ENCODE results near the gene SLC25A48. TPM values are rescaled to one million over a fixed set of nuclear protein-coding genes. Genes with fewer than 3 reads are reported as not detected.

SLC25A48 gene
- total RNA-seq, 1 donor from 2014 or later, result not detected

- Mint-ChIP-seq H3K4me1 (ENCODE audit: unreplicated experiment) (no peaks in the 10 kb centered on the region), H3K9me3 (ENCODE audit: unreplicated experiment) (no peaks in the 10 kb centered on the region), H3K36me3 (ENCODE audit: low read depth, unreplicated experiment) (no peaks in the 10 kb centered on the region), H3K4me3 (ENCODE audit: unreplicated experiment) (no peak overlapping the region), H3K27ac (ENCODE audit: unreplicated experiment) (no peak overlapping the region), H3K27me3 (ENCODE audit: unreplicated experiment) (peaks cover 12% of the 10 kb centered on the region)
- no peak for TF ChIP-seq CTCF (IDR thresholded peaks at IDR 0.05; ENCODE audit: unreplicated experiment)
- no peak for DNase-seq (ENCODE audit: low spot score)
Measured at GRCh38 chr5:135826221-135826525, 8.3 kb upstream of the SLC25A48 start.

- H3K27me3 Mint-ChIP-seq (ENCODE audit: unreplicated experiment), result peaks cover 18% of the 10 kb centered on the region
Measured at GRCh38 chr5:135826994-135827671, 7.3 kb upstream of the SLC25A48 start.

GRCh38 chr5:135827965-135828781 lies 6.3 kb upstream of the SLC25A48 start:
- Mint-ChIP-seq H3K27ac (ENCODE audit: unreplicated experiment) (no peak overlapping the region), H3K27me3 (ENCODE audit: unreplicated experiment) (peaks cover 19% of the 10 kb centered on the region), H3K36me3 (ENCODE audit: low read depth, unreplicated experiment) (no peaks in the 10 kb centered on the region), H3K9me3 (ENCODE audit: unreplicated experiment) (no peaks in the 10 kb centered on the region), H3K4me1 (ENCODE audit: unreplicated experiment) (no peaks in the 10 kb centered on the region), H3K4me3 (ENCODE audit: unreplicated experiment) (no peak overlapping the region)
- TF ChIP-seq CTCF (IDR thresholded peaks at IDR 0.05; ENCODE audit: unreplicated experiment), result no peak
- DNase-seq (ENCODE audit: low spot score), result no peak

More at GRCh38 chr5:135826994-135827671, 7.3 kb upstream of the SLC25A48 start:
- DNase-seq (ENCODE audit: low spot score), result no peak
- H3K4me1 Mint-ChIP-seq (ENCODE audit: unreplicated experiment), result no peaks in the 10 kb centered on the region
- H3K9me3 Mint-ChIP-seq (ENCODE audit: unreplicated experiment), result no peaks in the 10 kb centered on the region
- H3K36me3 Mint-ChIP-seq (ENCODE audit: low read depth, unreplicated experiment), result no peaks in the 10 kb centered on the region
- H3K4me3 Mint-ChIP-seq (ENCODE audit: unreplicated experiment), result no peak overlapping the region
- TF ChIP-seq CTCF (IDR thresholded peaks at IDR 0.05; ENCODE audit: unreplicated experiment), result no peak
- H3K27ac Mint-ChIP-seq (ENCODE audit: unreplicated experiment), result no peak overlapping the region

GRCh38 chr5:135828782-135829127 lies 5.7 kb upstream of the SLC25A48 start:
- Mint-ChIP-seq H3K36me3 (ENCODE audit: low read depth, unreplicated experiment) (no peaks in the 10 kb centered on the region), H3K9me3 (ENCODE audit: unreplicated experiment) (no peaks in the 10 kb centered on the region), H3K4me3 (ENCODE audit: unreplicated experiment) (no peak overlapping the region), H3K27me3 (ENCODE audit: unreplicated experiment) (peaks cover 19% of the 10 kb centered on the region), H3K27ac (ENCODE audit: unreplicated experiment) (no peak overlapping the region), H3K4me1 (ENCODE audit: unreplicated experiment) (no peaks in the 10 kb centered on the region)
- no peak for TF ChIP-seq CTCF (IDR thresholded peaks at IDR 0.05; ENCODE audit: unreplicated experiment)
- DNase-seq (ENCODE audit: low spot score), result no peak

GRCh38 chr5:135829179-135829578 lies 5.3 kb upstream of the SLC25A48 start:
- Mint-ChIP-seq H3K27ac (ENCODE audit: unreplicated experiment) (no peak overlapping the region), H3K4me3 (ENCODE audit: unreplicated experiment) (no peak overlapping the region), H3K4me1 (ENCODE audit: unreplicated experiment) (peaks cover 2% of the 10 kb centered on the region), H3K36me3 (ENCODE audit: low read depth, unreplicated experiment) (no peaks in the 10 kb centered on the region), H3K9me3 (ENCODE audit: unreplicated experiment) (no peaks in the 10 kb centered on the region), H3K27me3 (ENCODE audit: unreplicated experiment) (peaks cover 19% of the 10 kb centered on the region)
- TF ChIP-seq CTCF (IDR thresholded peaks at IDR 0.05; ENCODE audit: unreplicated experiment), result no peak
- no peak for DNase-seq (ENCODE audit: low spot score)
